HepG2 (cell line): ENCODE measurements around the gene LURAP1L. TPM values are rescaled to one million over a fixed set of nuclear protein-coding genes. Genes with fewer than 3 reads are reported as not detected.

Experiments
- AGO1 ChIP-seq: fragments of 200-400 bp; formaldehyde crosslinking; IDR thresholded peaks from 2 replicates; pipeline ENCODE4 v1.6.1; 2017; ENCODE audit warnings: mild to moderate bottlenecking, low read depth, low read length, moderate library complexity; ENCODE audit not compliant: poor library complexity, severe bottlenecking
- GZF1 ChIP-seq: sonication (generic); formaldehyde crosslinking; IDR thresholded peaks from 2 replicates; pipeline ENCODE4 v1.5.1; 2020; ENCODE audit warnings: mild to moderate bottlenecking, missing genetic modification reagents
- HNRNPL ChIP-seq: fragments of 200-400 bp; formaldehyde crosslinking; IDR thresholded peaks from 2 replicates; pipeline ENCODE4 v1.6.1; 2017; ENCODE audit warnings: mild to moderate bottlenecking, low read depth, low read length
- IRF2 ChIP-seq: IDR thresholded peaks from 2 replicates; pipeline ENCODE4 v1.6.1; 2018; ENCODE audit warnings: missing genetic modification reagents, missing compliant biosample characterization
- MAZ ChIP-seq, 2 experiments: sonication (generic) in 1 of 2; formaldehyde crosslinking in 1 of 2; IDR thresholded peaks; 2 replicates each; pipeline versions ENCODE4 v1.5.0 to v1.6.1; 2012 to 2020; ENCODE audit warnings: low read depth in 2 of 2, mild to moderate bottlenecking in 2 of 2, borderline replicate concordance in 1 of 2, improper control_type of control experiment in 1 of 2, low read length in 1 of 2, missing genetic modification reagents in 1 of 2, moderate library complexity in 1 of 2
- PAF1 ChIP-seq: IDR thresholded peaks from 2 replicates; pipeline ENCODE4 v1.6.1; 2016; ENCODE audit warnings: missing genetic modification reagents, missing compliant biosample characterization
- PAX8 ChIP-seq: sonication (generic); formaldehyde crosslinking; IDR thresholded peaks from 2 replicates; pipeline ENCODE4 v1.8.0; 2022; ENCODE audit warnings: mild to moderate bottlenecking, missing genetic modification reagents, borderline replicate concordance
- PHF20 ChIP-seq: sonication (generic); formaldehyde crosslinking; IDR thresholded peaks from 2 replicates; pipeline ENCODE4 v1.5.0; 2020; ENCODE audit warnings: mild to moderate bottlenecking, missing genetic modification reagents
- REPIN1 ChIP-seq: sonication (generic); formaldehyde crosslinking; IDR thresholded peaks from 2 replicates; pipeline ENCODE4 v1.8.0; 2022; ENCODE audit warnings: missing genetic modification reagents, low read depth, mild to moderate bottlenecking, borderline replicate concordance
- SRSF9 ChIP-seq: fragments of 200-400 bp; formaldehyde crosslinking; IDR thresholded peaks from 2 replicates; pipeline ENCODE4 v1.6.1; 2018; ENCODE audit warnings: borderline replicate concordance, mild to moderate bottlenecking, low read depth, low read length; ENCODE audit not compliant: insufficient read depth, poor library complexity, severe bottlenecking
- TBX3 ChIP-seq: fragments of 450-650 bp; IDR thresholded peaks from 2 replicates; pipeline ENCODE4 v1.6.1; 2017; ENCODE audit warnings: antibody characterized with exemption, mild to moderate bottlenecking, inconsistent platforms, borderline replicate concordance
- TEAD2 ChIP-seq: sonication (generic); formaldehyde crosslinking; IDR thresholded peaks from 2 replicates; pipeline ENCODE4 v1.9.0; 2021; ENCODE audit warnings: missing genetic modification reagents
- ZBTB38 ChIP-seq: sonication (generic); formaldehyde crosslinking; IDR thresholded peaks from 2 replicates; pipeline ENCODE4 v1.5.1; 2020; ENCODE audit warnings: mild to moderate bottlenecking, missing genetic modification reagents
- ZNF33A ChIP-seq: sonication (generic); formaldehyde crosslinking; IDR thresholded peaks from 2 replicates; pipeline ENCODE4 v1.5.1; 2020; ENCODE audit warnings: missing genetic modification reagents, mild to moderate bottlenecking, moderate library complexity, borderline replicate concordance
- ZNF577 ChIP-seq: sonication (generic); formaldehyde crosslinking; IDR thresholded peaks from 2 replicates; pipeline ENCODE4 v1.4.0; 2020; ENCODE audit warnings: mild to moderate bottlenecking, low read depth, missing genetic modification reagents, borderline replicate concordance
- ZNF660 ChIP-seq: sonication (generic); formaldehyde crosslinking; IDR thresholded peaks from 2 replicates; pipeline ENCODE4 v1.5.1; 2020; ENCODE audit warnings: mild to moderate bottlenecking, low read depth, missing genetic modification reagents, borderline replicate concordance
- ZNF781 ChIP-seq: sonication (generic); formaldehyde crosslinking; IDR thresholded peaks from 2 replicates; pipeline ENCODE4 v1.5.1; 2020; ENCODE audit warnings: borderline replicate concordance, mild to moderate bottlenecking, missing genetic modification reagents; ENCODE audit errors: not compliant biosample characterization
- ZNF891 ChIP-seq: sonication (generic); formaldehyde crosslinking; IDR thresholded peaks from 2 replicates; pipeline ENCODE4 v1.5.0; 2020; ENCODE audit warnings: mild to moderate bottlenecking, missing genetic modification reagents
- polyA plus RNA-seq, 8 experiments: library from polyadenylated mRNA; depleted of rRNA in 3 of 8; stranded (reverse) in 7 of 8; unstranded in 1 of 8; fragments of >200 nt; fragmentation: Illumina TruSeq in 4 of 8; extraction: Trizol in 4 of 8; gene quantifications; 2 replicates each; pipeline versions ENCODE4 v1.2.1 to v1.2.3, GENCODE V29; 2011 to 2016; ENCODE audit warnings: low read depth in 4 of 8, missing spikeins in 1 of 8, mixed read lengths in 1 of 8; ENCODE audit not compliant: insufficient read depth in 1 of 8
- total RNA-seq, 5 experiments: library from RNA; depleted of rRNA; stranded (reverse); fragments of >200 nt; fragmentation: Illumina TruSeq; extraction: Trizol; gene quantifications; 2 replicates each; pipeline ENCODE4 v1.2.3, GENCODE V29; 2016; ENCODE audit warnings: low read depth in 1 of 5
- TF ChIP-seq, protein P1 (sequence below): sonication (generic); formaldehyde crosslinking; IDR thresholded peaks from 2 replicates; pipeline ENCODE4 v1.5.0; 2020; ENCODE audit warnings: missing genetic modification reagents
- TF ChIP-seq, protein P2 (sequence below): sonication (generic); formaldehyde crosslinking; IDR thresholded peaks from 2 replicates; pipeline ENCODE4 v1.5.0; 2020; ENCODE audit warnings: mild to moderate bottlenecking, missing genetic modification reagents, borderline replicate concordance
- TF ChIP-seq, protein P3 (sequence below): sonication (generic); formaldehyde crosslinking; IDR thresholded peaks from 2 replicates; pipeline ENCODE4 v1.8.1; 2023; ENCODE audit warnings: mild to moderate bottlenecking, inconsistent platforms, moderate library complexity, missing genetic modification reagents, borderline replicate concordance

LURAP1L gene
- total and polyA plus RNA-seq, 2 of the 13 experiments (the other 11 are each of a cell fraction or from before 2014, with no cell fraction given), result 6.7 to 16.6 TPM

DNA sequence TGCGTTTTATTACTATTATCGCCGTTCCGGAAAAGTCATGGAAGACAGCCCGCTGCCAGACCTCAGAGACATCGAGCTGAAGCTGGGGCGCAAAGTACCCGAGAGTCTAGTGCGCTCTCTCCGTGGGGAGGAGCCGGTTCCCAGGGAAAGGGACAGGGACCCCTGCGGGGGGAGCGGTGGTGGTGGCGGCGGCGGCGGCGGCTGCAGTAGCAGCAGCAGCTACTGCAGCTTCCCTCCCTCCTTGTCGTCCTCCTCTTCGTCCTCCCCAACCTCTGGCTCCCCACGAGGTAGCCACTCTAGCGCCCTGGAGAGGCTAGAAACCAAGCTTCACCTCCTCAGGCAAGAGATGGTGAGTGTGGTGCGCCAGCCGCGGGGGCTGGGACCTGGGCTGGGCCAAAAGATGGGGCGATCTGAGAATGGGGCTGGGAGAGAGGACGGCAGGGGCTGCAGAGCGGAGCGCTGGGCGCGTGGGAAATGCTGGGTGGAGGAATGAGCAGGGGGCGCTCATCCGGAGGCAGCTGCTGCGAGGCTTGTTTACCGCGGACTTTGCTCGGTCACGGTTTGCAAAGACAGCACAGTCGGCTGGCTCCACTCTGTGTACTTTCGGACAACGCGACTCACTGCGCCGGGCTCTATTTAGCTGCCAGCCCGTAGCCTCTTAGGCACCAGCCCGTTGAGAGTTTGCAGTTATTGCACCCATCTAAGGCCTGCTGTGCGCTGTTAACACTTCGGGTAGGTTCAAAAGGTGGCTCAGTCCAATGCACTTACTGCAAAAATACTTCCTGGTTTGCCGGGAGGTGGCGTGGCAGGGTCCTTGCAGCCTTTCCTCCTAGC lies 1.1 kb downstream of the LURAP1L start (continued):
- TF ChIP-seq TBX3 (peak; percentile 73; the same call in 1 of the 2 replicates), REPIN1 (CRISPR knock-in tag) (peak; percentile 95), GZF1 (CRISPR knock-in tag) (peak; percentile 97), ZNF660 (CRISPR knock-in tag) (no peak), ZNF891 (CRISPR knock-in tag) (peak; percentile 72; the same call in 1 of the 2 replicates), ZNF577 (CRISPR knock-in tag) (0 out of 2 replicates have a peak, but pooled peaks have one; percentile 53), MAZ (IDR thresholded peaks at IDR 0.05; ENCODE audit: borderline replicate concordance, low read depth, low read length) (peak; percentile 86), MAZ (CRISPR knock-in tag; IDR thresholded peaks at IDR 0.05; ENCODE audit: low read depth) (peak; percentile 85), PAX8 (CRISPR knock-in tag) (0 out of 2 replicates have a peak, but pooled peaks have one; percentile 75), HNRNPL (peak; percentile 78; the same call in 1 of the 2 replicates), PHF20 (CRISPR knock-in tag) (peak; percentile 17), AGO1 (peak; percentile 30), ZNF33A (no peak), PAF1 (no peak; the same call in 1 of the 2 replicates), SRSF9 (no peak), ZBTB38 (CRISPR knock-in tag) (0 out of 2 replicates have a peak, but pooled peaks have one; percentile 27), ZNF781 (CRISPR knock-in tag) (peak; percentile 82), IRF2 (CRISPR knock-in tag) (peak; percentile 30; the same call in 1 of the 2 replicates), TEAD2 (CRISPR knock-in tag) (no peak)
- TF ChIP-seq, protein P1, sequence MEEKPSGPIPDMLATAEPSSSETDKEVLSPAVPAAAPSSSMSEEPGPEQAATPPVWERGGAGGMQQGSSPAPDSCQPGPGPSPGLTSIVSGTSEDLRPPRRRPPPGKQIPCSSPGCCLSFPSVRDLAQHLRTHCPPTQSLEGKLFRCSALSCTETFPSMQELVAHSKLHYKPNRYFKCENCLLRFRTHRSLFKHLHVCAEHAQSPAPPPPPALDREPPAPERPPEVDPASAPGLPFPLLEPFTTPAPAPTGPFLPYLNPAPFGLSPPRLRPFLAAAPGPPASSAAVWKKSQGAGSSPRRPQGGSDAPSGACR, result peak; percentile 90
- TF ChIP-seq, protein P2, sequence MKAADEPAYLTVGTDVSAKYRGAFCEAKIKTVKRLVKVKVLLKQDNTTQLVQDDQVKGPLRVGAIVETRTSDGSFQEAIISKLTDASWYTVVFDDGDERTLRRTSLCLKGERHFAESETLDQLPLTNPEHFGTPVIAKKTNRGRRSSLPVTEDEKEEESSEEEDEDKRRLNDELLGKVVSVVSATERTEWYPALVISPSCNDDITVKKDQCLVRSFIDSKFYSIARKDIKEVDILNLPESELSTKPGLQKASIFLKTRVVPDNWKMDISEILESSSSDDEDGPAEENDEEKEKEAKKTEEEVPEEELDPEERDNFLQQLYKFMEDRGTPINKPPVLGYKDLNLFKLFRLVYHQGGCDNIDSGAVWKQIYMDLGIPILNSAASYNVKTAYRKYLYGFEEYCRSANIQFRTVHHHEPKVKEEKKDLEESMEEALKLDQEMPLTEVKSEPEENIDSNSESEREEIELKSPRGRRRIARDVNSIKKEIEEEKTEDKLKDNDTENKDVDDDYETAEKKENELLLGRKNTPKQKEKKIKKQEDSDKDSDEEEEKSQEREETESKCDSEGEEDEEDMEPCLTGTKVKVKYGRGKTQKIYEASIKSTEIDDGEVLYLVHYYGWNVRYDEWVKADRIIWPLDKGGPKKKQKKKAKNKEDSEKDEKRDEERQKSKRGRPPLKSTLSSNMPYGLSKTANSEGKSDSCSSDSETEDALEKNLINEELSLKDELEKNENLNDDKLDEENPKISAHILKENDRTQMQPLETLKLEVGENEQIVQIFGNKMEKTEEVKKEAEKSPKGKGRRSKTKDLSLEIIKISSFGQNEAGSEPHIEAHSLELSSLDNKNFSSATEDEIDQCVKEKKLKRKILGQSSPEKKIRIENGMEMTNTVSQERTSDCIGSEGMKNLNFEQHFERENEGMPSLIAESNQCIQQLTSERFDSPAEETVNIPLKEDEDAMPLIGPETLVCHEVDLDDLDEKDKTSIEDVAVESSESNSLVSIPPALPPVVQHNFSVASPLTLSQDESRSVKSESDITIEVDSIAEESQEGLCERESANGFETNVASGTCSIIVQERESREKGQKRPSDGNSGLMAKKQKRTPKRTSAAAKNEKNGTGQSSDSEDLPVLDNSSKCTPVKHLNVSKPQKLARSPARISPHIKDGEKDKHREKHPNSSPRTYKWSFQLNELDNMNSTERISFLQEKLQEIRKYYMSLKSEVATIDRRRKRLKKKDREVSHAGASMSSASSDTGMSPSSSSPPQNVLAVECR (CRISPR knock-in tag), result peak; percentile 91
- TF ChIP-seq, protein P3, sequence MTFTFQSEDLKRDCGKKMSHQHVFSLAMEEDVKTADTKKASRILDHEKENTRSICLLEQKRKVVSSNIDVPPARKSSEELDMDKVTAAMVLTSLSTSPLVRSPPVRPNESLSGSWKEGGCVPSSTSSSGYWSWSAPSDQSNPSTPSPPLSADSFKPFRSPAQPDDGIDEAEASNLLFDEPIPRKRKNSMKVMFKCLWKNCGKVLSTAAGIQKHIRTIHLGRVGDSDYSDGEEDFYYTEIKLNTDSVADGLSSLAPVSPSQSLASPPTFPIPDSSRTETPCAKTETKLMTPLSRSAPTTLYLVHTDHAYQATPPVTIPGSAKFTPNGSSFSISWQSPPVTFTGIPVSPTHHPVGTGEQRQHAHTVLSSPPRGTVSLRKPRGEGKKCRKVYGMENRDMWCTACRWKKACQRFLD (CRISPR knock-in tag), result peak; percentile 69; the same call in 1 of the 2 replicates
